Umbilical cord (tissue), 2 donors: ENCODE results near the gene GDF2. TPM values are rescaled to one million over a fixed set of nuclear protein-coding genes. Genes with fewer than 3 reads are reported as not detected.
A peak's percentile ranks its signal among the peaks of the same experiment; 100 is the strongest.

ENCODE experiments used
- DNase-seq: peaks from one replicate; pipeline ENCODE4 v3.0.0-alpha.2; 2015; ENCODE audit warnings: low spot score
- total RNA-seq: library from RNA; depleted of rRNA; stranded (reverse); fragments of >200 nt; gene quantifications from one replicate; pipeline ENCODE4 v1.2.3, GENCODE V29; 2014; ENCODE audit warnings: low replicate concordance; ENCODE audit not compliant: insufficient read depth

The GDF2 gene
- total RNA-seq, 1 donor from 2014 or later, result 1.7 TPM

DNA sequence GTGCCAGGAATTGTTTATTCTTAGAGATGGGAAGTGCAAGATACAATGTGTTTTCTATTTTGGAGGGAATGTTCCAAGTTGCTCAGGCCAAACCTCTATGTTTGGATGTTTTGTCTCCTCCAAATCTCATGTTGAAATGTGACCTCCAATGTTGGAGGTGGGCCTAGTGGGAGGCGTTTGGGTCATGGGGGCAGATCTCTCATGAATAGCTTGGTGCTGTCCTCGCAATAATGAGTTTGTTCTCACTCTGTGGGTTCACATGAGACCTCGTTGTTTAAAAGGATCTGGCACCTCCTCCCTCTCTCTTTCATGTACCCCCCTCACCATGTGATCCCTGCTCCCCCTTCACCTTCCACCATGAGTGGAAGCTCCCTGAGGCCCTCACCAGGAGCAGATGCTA is 30.6 kb upstream of the GDF2 start:
- DNase-seq, result no peak

DNA sequence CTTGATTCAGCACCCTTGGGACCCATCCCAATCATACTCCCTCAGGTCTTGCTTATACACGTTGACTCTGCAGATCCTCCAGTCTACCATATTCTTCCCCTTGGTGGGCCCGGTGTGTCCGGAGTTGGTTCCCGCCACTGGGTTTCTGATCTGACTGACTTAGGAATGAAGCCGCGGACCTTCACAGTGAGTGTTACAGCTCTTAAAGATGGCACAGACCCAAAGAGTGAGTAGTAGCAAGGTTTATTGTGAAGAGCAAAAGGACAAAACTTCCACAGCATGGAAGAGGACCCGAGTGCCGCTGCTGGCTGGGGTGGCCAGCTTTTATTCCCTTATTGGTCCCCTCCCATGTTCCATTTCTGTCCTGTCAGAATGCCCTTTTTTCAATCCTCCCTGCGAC is 28.2 kb upstream of the GDF2 start:
- no peak for DNase-seq

DNA sequence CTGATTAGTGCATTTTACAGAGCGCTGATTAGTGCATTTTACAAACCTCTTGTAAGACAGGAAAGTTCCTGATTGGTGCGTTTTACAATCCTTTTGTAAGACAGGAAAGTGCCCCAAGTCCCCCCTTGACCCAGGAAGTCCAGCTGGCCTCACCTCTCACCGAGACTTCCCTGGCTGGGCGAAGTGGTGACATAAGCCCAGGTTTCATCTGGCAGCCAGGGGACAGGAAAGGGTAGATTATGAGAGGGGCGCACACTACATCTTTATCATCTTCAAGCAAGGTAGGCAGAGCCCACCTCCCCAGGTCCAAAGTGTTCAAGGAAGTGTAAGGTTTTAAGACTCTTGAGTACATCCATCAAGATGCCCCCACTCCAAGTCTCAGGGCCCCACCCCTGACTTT is 27.8 kb upstream of the GDF2 start:
- DNase-seq, result no peak

DNA sequence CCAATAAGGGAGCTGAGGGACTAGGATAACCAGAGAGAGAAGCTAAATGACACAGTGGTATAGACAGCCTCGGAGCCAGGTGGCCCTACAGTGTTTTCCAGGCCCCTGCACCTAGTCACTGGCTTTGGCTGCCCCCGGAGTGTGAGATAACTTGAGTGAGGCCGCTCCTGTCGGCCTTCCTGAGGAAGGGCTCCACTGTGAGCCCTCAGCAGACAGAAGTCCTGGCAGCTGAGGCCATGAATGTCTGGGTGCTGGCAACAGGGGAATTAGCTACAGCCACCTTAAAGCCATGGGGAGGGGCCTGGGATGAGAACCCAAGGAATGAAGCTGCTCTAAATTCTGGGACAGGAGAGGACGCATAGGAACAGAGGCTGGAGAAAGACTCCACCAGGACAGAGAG is 26.8 kb upstream of the GDF2 start:
- DNase-seq, result no peak

DNA sequence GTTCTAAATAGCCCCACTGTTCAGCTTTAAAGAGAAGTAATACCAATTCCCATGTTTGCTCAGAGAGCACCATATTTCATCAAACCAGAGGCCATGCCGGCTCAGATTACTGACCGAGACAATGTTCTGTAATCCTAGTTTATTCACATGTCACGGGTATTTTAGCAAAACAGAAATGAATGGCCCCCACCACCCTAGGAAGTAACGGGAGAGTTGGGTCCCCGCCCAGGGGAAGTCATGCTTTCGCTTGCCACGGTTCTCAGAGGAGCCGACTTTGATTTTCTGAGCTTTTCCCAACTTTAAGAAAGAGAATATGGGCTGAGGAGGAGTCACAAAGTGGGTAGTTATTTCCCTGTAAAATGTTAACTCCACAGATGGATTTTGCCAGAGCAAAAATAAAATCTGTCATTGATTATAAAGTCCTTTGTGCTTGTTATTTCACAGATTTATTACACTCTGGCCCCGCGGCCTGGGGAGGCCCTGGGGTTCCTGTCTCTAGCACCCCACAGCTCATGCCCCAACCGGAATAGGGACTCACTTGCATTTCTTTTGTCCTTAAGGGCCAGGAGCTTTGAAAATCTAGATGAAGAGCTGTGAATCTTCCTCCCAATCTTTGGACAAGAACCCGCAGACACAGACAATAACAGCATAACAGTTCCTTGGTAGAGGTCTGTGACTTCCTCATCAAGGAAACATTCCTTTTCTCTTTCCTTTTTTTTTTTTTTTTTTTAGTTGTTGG is 25.9 kb upstream of the GDF2 start:
- peak; percentile 2 for DNase-seq

DNA sequence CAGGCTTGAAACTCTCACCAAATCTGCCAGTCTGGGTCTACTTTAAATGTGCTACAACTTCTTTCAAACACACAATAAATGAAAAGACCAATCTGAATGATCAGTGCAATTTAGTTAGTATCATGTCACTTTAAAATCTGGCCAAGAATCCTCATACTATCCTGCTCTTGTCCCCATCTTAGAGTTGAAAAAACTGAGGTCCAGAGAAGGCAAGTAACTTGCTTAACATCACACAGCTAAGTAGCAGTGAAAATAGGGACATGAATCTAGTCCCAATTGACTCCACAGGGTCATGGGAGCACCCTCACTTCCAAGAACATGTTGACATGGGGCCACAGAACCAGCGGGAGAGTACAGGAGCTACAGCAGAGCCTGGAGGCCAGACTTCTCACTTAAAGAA is 25.3 kb upstream of the GDF2 start:
- no peak for DNase-seq

DNA sequence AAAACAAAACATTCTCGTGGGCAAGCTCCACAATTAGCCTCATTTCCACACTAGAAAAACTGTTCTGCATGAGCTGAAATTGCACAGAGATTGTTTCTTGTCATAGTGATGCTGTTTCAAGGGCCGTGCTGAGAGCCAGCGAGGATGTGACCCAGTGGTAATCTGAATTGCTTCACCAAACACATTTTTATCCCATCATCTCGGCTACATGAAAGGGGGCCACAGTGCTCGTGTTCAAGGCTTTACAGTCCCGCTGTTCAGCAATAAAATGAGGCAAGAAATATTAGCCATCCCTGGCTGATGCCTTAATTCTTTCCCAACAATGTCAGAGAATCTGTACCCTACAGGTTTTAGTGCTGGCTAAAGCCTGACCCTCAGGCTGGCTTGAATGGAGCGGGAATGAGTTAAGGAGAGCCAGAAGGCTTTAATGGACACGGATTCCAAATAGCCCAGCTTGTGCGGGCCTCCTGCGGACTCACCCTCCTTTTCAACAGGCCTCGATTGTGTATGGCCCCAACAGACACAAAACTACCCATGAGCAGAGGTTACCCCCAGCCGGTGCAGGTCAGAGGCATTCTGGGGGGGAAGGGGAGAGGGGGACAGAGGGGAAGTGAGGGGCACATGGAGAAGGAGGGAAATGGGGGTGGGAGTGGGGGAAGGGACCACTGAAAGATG is 24.3 kb upstream of the GDF2 start:
- no peak for DNase-seq

DNA sequence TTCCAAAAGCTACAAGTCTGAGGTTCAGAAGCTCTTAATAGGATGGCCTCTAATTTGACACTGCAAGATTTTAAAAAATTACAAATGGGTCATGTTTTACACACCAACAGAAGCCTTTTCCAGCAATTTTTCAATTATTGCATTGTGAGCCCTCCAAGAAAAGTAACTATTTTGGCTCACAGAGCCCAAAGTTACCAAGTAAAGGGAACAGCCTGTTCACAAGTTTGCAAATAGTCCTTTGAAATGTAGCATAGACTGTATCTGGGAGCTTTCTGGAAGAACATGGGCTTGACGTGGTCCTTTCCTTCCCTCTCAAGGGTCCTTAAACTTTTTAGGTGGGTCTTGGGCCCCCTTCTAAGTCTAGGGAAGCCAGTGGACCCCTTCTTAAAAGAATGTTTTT is 23.5 kb upstream of the GDF2 start:
- no peak for DNase-seq

DNA sequence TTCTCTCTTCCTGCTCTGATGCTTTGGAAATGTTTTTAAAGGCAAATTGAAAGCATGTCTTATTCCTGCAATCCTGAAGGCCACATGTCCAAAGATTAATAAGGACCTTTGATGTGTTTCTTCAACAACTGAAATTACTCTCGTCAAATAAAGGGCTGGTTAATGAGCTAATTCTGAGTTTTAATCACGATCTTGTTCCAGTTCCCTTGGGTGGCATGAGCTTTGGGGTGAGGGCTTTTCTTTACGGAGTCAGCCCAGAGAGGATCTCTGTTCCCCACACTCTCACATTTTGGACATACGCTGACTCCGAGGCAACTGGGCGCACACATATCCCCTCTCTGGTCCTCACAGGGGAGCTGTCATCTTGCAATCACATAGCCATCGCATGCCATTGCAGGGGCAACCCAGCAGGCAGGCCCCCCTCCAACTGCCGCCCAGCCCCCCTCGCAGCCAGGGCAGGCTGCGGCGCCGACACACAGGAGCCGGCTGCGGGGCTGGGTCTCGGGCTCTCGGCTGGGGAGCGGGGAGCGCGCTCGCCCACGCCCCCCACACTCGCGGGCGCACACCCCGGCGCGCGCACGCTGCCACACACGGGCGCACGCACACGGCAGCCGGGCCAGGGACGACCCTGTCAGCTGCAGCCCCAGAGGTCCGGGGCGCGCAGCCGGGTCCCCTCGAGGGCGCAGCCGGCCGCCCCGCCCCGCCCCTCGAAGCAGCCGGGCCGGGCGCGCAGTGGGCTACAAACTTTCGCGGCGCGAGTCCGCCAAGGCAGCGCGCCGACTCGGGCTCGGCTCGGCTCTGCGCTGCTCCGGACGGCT is 22.4 kb upstream of the GDF2 start, which contains the start of gene GDF10:
Gene GDF10, plus strand, starts transcription at position 587 of the 818 bp plus-strand sequence. CDS start 455 bp downstream, outside the sequence.
- DNase-seq, result no peak

DNA sequence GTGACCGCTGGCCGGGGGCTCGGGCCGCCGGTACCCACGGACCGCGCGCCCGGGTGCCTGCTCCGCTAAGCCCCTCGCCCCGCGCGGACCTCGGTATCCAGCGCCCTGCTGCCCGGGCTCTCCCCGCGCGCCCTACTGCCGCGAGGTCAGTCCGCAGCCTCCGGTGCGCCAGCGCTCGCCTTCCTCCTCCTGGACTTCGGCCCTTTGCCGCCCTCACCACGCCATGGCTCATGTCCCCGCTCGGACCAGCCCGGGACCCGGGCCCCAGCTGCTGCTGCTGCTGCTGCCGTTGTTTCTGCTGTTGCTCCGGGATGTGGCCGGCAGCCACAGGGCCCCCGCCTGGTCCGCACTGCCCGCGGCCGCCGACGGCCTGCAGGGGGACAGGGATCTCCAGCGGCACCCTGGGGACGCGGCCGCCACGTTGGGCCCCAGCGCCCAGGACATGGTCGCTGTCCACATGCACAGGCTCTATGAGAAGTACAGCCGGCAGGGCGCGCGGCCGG is 21.8 kb upstream of the GDF2 start:
- no peak for DNase-seq

DNA sequence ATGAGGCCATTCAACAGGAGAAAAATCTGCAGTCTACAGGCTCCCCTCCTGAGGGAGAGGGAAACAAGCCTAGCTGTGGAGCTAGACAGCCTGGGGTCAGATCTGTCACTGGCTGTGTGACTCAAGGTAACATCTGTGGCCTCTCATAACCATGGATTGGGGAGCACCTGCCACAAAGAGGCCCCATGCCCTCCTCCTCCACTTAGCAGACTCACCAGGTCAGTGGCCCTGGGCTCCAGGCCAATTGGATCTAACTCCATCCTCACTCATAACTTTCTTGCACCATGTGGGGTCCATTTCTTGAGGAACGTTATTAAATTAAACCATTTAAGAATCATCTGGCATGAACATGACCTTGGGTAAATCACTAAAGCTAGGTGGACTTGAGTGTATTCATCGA is 20.4 kb upstream of the GDF2 start:
- DNase-seq, result no peak

DNA sequence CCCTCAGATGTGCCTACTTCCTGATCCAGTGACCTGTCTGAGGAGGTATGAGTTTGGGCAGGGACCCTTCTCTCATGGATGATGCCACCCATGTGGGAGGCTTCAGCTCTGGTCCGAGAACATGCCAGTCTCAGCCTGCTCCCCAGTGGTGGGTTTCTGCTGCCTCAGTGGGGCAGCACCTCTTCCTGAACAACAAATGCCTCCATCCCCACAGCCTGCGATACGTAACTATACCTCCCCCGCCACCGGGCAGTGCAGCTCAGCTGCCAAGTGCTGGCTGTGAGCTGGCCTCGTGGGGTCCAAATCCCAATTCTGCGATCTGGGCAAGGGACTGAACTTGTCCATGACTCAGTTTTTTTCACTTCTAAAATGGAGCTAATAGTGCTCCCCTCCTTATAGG is 19.1 kb upstream of the GDF2 start:
- no peak for DNase-seq

DNA sequence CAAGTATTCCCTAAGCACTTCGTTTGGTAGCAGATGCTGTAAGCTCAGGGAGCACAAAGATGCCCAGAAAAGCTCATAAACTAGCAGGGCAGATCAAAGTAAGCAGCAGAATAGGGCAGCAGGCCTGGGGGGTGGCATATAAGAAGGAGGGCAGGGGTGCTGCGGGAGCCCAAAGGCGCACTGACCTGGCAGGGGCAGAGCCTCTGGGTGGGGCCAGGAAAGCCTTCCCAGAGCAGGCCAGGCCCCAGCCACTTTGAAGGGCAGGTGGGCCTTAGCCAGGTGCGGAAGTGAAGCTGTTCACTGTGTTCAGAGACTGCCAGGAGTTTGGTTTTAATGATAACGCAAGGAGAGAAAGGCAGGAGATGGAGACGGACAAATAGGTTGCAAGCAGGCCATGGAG is 18.4 kb upstream of the GDF2 start:
- no peak for DNase-seq

DNA sequence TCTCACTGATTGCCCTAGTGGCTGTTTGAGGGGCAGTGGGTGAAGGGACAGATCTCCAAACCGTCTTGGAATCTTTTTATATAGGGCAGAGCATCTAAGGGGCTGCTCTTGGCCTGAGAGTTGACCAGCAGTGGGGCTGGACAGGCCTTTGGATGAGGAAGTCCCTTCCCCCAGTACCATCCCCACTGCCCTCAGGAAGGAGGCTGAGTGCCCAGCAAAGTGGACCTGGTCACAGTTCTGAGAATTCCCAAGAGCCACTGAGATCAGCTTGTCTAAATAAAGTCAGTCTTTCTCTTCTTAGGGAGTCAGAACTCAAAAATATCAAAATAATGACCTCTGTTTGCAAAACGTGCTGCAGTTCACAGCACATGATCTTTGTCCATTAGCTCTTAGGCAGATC is 16.7 kb upstream of the GDF2 start:
- no peak for DNase-seq

DNA sequence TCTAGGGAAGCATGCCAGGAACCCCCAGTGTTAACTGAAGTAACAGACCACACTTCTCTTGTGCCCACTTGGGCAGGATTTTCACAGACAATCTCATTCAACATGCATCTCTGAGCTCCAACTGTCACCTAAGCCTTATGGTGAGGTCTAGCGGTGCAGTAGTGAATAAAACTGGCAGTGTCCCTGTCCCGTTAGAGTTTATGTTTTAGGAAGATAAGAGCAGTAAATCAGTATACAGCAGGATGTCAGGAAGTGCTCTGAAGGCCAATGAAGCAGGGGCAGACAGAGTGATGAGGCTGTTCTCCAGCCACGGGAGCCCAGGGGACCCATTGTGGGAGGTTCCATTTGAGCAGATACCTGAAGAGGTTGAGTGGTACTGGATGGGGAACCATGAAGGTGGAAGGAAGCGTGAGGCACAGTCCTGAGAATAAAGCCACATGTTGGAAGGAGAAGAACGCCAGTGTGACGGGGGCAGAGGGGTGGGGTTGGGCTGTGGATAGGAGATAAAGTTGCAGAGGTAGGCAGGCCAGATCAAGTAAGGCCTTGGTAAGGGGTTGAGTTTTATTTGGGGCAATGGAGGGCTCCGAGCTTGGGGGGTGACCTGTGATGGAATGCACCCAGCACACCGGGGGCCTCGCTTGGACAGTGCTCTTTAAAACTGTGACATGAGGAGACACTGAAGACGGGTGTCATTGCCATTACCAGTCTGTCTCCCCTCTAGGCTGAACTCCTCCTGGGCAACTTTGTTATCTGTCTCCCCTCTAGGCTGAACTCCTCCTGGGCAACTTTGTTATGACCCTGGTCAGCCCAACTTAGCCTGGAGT is 15.7 kb upstream of the GDF2 start:
- no peak for DNase-seq

DNA sequence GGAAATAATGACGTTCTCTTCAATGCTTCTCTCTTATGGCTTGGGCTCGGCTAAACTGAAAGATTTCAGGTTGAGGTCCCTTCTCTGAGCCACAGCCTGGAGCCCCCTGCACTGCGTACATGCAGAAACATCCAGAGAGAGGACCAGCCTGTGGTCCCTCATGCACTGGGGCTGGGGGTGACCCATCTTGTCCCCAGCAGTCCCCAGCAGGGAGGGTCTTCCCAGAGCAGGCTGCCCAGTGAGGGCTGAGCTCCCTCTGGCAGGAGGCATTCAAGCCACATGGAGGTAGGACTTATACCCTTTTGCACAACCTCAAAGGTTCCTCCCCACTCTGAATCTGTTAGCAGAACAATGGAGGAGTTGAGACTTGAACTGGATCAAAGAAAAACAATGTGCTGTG is 14.9 kb upstream of the GDF2 start:
- no peak for DNase-seq

DNA sequence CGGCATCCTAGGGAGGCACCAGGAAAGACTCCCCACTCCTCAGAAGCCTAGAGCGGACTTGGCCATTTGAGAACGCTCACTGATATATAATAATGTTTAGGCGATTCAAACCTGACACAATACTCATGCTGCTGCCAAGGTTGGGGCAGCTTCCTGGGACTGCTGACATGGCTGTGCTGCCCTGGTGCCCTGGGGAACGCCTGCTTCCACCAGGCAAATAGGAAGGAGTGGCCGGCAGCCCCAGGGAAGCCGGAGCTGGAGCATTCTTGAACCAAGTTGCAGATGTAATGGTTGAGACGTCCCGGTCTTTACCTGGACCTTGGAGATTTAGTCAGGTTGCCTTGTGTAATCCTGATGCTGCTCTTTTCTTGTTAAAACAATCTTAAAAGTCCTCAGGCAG is 13.5 kb upstream of the GDF2 start:
- DNase-seq, result no peak

DNA sequence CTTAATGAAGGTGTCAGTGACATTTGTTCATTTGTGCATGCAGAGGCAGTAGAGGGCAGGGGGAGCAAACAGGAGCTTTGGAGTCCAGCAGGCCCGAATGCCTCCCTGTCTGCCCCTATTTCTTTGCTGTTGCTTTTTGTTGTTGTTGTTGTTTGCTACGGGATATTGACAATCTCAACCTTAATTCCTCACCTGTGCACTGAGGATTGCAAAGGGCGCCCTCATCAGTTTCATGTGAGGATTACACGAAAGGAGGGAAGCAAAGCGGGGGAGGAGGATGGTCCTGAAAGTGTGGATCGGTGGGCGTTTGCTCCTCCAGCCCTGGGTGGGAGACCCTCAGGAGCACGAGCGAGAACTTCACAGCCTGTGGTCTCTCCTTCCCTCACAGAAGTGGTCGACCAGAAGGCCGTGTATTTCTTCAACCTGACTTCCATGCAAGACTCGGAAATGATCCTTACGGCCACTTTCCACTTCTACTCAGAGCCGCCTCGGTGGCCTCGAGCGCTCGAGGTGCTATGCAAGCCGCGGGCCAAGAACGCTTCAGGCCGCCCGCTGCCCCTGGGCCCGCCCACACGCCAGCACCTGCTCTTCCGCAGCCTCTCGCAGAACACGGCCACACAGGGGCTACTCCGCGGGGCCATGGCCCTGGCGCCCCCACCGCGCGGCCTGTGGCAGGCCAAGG is 12.7 kb upstream of the GDF2 start:
- no peak for DNase-seq

DNA sequence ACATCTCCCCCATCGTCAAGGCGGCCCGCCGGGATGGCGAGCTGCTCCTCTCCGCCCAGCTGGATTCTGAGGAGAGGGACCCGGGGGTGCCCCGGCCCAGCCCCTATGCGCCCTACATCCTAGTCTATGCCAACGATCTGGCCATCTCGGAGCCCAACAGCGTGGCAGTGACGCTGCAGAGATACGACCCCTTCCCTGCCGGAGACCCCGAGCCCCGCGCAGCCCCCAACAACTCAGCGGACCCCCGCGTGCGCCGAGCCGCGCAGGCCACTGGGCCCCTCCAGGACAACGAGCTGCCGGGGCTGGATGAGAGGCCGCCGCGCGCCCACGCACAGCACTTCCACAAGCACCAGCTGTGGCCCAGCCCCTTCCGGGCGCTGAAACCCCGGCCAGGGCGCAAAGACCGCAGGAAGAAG is 12.2 kb upstream of the GDF2 start:
- no peak for DNase-seq

DNA sequence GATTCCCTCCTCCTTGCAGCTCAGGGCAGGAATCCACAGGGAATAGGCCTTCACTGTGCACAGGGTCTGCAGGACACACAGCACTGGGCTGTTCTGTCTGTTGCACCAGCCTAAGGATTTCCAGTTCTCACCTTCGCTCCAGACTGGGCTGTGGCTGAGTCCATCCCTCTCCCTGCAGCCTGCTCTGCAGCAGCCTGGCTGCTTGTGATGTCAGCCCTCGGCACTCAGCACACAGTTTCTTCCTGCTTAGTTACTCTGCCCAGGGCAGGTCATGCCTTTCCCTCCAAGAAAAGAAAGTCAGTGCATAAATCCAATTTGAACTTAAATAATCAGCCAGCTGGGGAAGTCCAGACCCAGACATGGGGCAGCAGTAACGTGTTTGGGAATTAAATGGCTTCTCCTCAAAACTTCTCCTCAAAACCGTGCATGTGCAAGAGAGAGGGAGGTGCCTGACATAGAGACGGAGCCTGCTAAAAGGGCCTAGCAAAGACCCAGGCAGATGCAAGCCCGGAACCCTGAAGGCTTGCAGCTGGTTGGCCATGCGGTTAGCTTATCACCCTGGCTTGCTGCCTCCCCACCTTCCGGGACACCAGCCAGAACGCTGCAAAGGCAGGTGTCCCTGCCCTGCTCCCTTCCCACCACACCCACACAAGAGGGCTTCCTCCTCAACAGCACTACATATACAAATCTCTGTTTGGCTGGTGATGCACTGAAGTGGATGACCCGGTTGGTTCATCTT is 10.9 kb upstream of the GDF2 start:
- peak; percentile 36 for DNase-seq
